WERI-Rb-1 (cell line): ENCODE results near the gene ROGDI.

Experiments used
- DNase-seq: peaks from one replicate; pipeline ENCODE4 v3.0.0-alpha.2; 2020
- H3K27ac ChIP-seq: fragments of 250-450 bp; sonication (Bioruptor Pico); 2 replicates; pipeline ENCODE4 v1.5.1; 2020; ENCODE audit warnings: mild to moderate bottlenecking, moderate library complexity
- H3K27me3 ChIP-seq: fragments of 250-450 bp; sonication (Bioruptor Pico); 2 replicates; pipeline ENCODE4 v1.5.1; 2021; ENCODE audit warnings: mild to moderate bottlenecking, low read depth, moderate library complexity; ENCODE audit not compliant: insufficient read depth, severe bottlenecking
- H3K36me3 ChIP-seq: fragments of 250-450 bp; sonication (Bioruptor Pico); 2 replicates; pipeline ENCODE4 v1.5.1; 2020; ENCODE audit warnings: mild to moderate bottlenecking, moderate library complexity
- H3K4me3 ChIP-seq: 2 replicates; pipeline ENCODE4 v1.5.1; 2011; ENCODE audit warnings: low read depth, mild to moderate bottlenecking, control low read depth, low read length
- H3K9me3 ChIP-seq: fragments of 250-450 bp; sonication (Bioruptor Pico); 2 replicates; pipeline ENCODE4 v1.5.1; 2021; ENCODE audit warnings: mild to moderate bottlenecking, moderate library complexity; ENCODE audit not compliant: severe bottlenecking
- CTCF ChIP-seq: IDR thresholded peaks from 2 replicates; pipeline ENCODE4 v1.5.1; 2011; ENCODE audit warnings: low read depth, mild to moderate bottlenecking, control low read depth, inconsistent platforms, low read length

The ROGDI gene, protein sequence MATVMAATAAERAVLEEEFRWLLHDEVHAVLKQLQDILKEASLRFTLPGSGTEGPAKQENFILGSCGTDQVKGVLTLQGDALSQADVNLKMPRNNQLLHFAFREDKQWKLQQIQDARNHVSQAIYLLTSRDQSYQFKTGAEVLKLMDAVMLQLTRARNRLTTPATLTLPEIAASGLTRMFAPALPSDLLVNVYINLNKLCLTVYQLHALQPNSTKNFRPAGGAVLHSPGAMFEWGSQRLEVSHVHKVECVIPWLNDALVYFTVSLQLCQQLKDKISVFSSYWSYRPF

GRCh38 chr16:4801962-4802658 lies at the start of gene ROGDI:
Gene ROGDI, minus strand, starts transcription at chr16:4802633. Its CDS starts 62 bp downstream, at chr16:4802571.
- no peaks in the 10 kb centered on the region for H3K9me3 ChIP-seq
- H3K27me3 ChIP-seq = no peaks in the 10 kb centered on the region
- H3K36me3 ChIP-seq = peaks cover 72% of the 10 kb centered on the region
- peak; percentile 95 for DNase-seq
- H3K4me3 ChIP-seq = peak within 1 kb of the TSS; percentile 63
- H3K27ac ChIP-seq = peak within 1 kb of the TSS; percentile 95
- TF ChIP-seq CTCF = no peak

GRCh38 chr16:4850211-4850610 lies 47.8 kb upstream of the ROGDI start:
- Histone ChIP-seq H3K27me3 (no peaks in the 10 kb centered on the region), H3K27ac (no peak overlapping the region), H3K9me3 (no peaks in the 10 kb centered on the region), H3K36me3 (peaks cover 46% of the 10 kb centered on the region), H3K4me3 (no peak overlapping the region)
- no peak for DNase-seq
- no peak for TF ChIP-seq CTCF

DNA sequence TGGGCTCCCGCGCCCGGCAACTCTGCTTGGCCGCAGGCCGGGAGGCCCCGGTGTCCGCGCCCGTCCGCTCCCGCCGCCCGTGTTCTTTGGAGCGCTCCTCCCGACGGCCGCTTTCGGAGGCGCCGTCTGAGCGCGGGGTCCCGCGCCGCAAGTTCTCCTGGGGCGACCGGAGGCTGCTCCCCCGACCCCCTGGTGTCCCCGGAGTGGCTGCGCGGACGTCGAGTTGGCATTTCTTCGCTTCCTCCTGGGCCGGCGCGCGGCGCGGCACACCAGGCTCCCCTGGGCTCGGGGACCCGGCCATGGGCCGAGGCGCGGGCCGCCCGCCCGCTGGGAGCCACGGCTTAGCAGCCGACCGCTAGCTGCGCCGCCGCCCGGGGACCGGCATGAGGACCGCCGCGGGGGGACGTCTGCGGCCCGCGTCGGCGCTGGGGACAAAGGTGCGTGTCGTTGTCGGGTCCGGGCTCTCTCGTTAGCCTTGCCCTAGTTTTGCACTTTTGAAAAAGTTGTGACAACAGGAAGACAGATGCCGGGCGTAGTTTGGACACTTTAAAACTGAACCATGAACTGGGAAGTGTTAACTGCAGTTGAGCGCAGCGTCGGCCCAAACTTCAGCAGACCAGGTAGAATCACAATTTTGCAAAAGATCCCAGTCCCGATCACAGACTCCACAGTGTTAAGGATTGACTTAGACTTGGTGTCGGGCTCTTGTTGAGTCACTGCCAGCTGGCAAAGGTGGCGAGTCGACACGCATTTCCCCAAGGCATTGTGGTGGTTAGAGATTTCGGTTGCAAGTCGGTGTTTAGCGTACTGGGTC lies 45.5 kb upstream of the ROGDI start:
- no peak for TF ChIP-seq CTCF

DNA sequence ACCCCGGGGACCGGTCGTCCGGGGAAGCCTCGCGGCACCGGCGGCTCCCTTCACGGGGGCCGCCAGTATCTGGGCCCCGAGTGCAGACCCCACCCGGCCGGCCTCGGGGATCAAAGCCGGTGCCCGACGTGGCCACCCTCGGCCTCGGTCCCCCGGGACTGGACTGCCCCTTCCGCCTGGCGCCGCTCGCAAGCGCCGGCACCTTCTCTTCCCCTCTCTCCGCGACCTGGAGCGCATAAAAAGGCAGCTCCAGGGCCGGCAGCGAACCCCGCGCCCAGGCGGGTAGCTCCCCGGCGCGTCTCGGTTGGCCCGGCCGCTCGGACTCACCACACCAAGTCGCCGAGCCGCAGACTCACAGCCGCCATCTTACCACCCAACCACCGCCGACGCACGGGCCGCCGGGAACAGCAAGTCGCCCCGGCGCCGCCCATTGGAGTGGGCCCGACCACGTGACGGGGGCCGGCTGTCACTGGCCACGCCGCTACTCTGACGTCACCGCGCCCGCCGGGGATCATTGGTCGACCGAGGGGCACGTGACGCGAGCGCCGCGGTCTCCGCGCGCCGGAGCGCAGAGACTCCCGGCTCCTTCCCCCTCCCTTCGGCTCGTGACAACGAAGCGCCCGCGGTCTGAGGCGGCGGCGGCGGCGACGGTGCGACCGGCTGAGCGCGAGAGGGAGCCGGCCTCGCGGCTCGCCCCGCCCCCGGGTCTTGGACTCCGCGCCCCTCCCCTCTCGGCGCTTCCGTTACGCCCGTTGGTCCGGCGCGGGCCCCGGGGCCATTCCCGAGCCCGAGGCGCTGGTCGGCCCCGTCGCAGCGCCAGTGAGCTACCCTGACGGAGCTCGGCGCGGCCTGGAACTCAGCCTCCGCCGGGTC lies 44.7 kb upstream of the ROGDI start, which contains the start of the genes GLYR1 and UBN1:
TSS of gene GLYR1 (minus strand) at position 388 of the 873 bp plus-strand sequence. CDS start at position 365, 23 bp downstream.
TSS of gene UBN1 (plus strand) at position 581 of the 873 bp plus-strand sequence. CDS start 5,437 bp downstream, outside the sequence.
- Histone ChIP-seq H3K27me3 (no peaks in the 10 kb centered on the region), H3K27ac (peak within 1 kb of the TSS; percentile 95), H3K9me3 (no peaks in the 10 kb centered on the region), H3K4me3 (peak within 1 kb of the TSS; percentile 95), H3K36me3 (peaks cover 46% of the 10 kb centered on the region)
- DNase-seq = peak; percentile 99
- TF ChIP-seq CTCF = no peak

More for the DNA sequence above, 45.5 kb upstream of the ROGDI start:
- H3K4me3 ChIP-seq = peak overlapping the region; percentile 95
- peak overlapping the region; percentile 95 for H3K27ac ChIP-seq
- DNase-seq = no peak
- no peaks in the 10 kb centered on the region for H3K27me3 ChIP-seq
- peaks cover 45% of the 10 kb centered on the region for H3K36me3 ChIP-seq
- no peaks in the 10 kb centered on the region for H3K9me3 ChIP-seq

DNA sequence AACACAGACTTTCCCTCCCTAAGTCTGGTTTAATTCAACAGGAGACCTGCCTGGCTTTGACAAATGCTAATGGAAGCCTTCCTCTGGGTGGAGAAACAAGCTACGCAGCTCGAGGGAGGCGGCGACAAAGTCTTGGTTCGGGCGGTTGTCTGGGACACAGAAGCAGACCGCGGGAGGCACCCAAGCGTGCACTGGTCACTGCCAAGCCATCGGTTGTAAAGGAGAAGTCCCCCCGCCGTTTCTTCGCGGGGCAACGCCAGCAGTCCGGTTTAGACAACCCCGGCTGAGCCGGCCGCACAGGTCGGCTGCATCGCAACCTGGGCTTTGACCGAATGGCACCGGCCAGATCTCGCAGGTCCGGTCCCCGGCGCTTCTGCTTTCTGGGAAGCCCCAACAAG lies 44.1 kb upstream of the ROGDI start:
- TF ChIP-seq CTCF = no peak
- Histone ChIP-seq H3K36me3 (peaks cover 52% of the 10 kb centered on the region), H3K27ac (peak overlapping the region; percentile 95), H3K27me3 (no peaks in the 10 kb centered on the region), H3K9me3 (no peaks in the 10 kb centered on the region), H3K4me3 (peak overlapping the region; percentile 95)
- peak; percentile 54 for DNase-seq
